Rectal smooth muscle tissue (tissue), 1 donor: ENCODE measurements around the gene SMG6.

Source experiments
- H3K27ac ChIP-seq: one replicate; pipeline ENCODE4 v1.7.0; 2013; ENCODE audit warnings: low read depth, low read length, inconsistent platforms
- H3K27me3 ChIP-seq: one replicate; pipeline ENCODE4 v1.7.0; 2013; ENCODE audit warnings: low read length; ENCODE audit not compliant: control insufficient read depth, insufficient read depth
- H3K36me3 ChIP-seq: one replicate; pipeline ENCODE4 v1.7.0; 2013; ENCODE audit warnings: low read length; ENCODE audit not compliant: control insufficient read depth, insufficient read depth
- H3K4me1 ChIP-seq: one replicate; pipeline ENCODE4 v1.7.0; 2013; ENCODE audit warnings: low read length; ENCODE audit not compliant: control insufficient read depth, insufficient read depth
- H3K4me3 ChIP-seq: one replicate; pipeline ENCODE4 v1.7.0; 2013; ENCODE audit warnings: low read length
- H3K9ac ChIP-seq: one replicate; pipeline ENCODE4 v1.7.0; 2013; ENCODE audit warnings: low read length

The SMG6 gene

DNA sequence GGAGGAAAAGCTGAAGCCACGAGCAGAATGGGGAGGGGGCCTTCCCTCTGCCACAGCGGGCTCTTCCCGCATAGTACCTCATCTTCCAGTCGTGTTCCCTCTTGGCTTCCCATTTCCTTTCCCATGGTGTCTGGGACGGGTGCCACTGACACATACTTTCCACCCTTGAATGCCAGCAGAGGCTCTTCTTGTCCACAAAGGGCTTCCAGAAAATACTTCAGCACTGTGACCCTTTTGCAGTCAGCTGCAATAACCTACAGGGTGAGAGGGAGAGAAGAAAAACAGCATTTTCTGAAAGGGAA, 218.0 kb downstream of the SMG6 start:
- Histone ChIP-seq H3K4me1 (peaks cover 47% of the 10 kb centered on the region), H3K36me3 (peaks cover 4% of the 10 kb centered on the region), H3K9ac (peak overlapping the region; percentile 16), H3K27ac (peak overlapping the region; percentile 62), H3K4me3 (no peak overlapping the region), H3K27me3 (no peaks in the 10 kb centered on the region)

DNA sequence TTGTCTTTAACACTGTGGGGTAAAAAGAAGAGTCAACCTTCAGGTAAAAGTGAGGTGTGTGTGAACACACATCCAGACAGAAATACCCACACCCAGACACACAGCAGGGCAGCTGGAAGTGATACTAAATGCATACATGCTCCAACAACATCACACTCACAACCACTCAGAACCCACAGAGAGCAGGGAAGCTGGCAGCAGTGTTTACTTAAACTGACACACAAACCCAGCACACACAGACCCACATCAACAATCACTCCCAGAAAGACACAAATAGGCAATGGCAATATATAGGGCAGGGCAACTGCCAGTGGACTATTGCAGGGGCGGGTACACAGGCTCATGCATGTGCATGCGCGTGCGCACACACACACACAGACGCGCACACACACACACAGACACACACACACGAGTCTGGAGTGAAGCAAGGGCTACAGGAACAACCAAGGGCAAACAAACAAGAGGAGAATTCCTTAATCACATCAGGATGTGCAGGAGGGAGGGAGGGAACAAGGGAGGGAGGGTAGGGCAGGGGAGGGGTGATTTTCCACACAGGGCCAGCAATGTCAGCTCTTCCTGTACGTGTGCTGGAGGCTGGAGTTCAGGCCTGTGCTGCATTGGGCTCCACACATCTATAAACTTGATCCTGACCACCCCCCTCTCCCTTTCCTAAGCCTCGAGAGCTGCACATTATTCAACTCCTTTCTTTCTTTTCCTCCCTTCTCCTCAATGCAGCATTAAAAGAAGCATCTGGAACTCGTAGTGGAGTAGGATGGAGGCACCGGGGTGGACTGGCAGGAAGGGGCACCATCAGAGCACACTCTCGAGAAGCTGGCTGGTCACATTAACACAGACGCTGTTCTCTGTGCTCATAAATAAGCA, 218.6 kb downstream of the SMG6 start:
- Histone ChIP-seq H3K27ac (peak overlapping the region; percentile 62), H3K36me3 (peaks cover 4% of the 10 kb centered on the region), H3K4me3 (peak overlapping the region; percentile 6), H3K27me3 (no peaks in the 10 kb centered on the region), H3K9ac (peak overlapping the region; percentile 16), H3K4me1 (peaks cover 47% of the 10 kb centered on the region)

DNA sequence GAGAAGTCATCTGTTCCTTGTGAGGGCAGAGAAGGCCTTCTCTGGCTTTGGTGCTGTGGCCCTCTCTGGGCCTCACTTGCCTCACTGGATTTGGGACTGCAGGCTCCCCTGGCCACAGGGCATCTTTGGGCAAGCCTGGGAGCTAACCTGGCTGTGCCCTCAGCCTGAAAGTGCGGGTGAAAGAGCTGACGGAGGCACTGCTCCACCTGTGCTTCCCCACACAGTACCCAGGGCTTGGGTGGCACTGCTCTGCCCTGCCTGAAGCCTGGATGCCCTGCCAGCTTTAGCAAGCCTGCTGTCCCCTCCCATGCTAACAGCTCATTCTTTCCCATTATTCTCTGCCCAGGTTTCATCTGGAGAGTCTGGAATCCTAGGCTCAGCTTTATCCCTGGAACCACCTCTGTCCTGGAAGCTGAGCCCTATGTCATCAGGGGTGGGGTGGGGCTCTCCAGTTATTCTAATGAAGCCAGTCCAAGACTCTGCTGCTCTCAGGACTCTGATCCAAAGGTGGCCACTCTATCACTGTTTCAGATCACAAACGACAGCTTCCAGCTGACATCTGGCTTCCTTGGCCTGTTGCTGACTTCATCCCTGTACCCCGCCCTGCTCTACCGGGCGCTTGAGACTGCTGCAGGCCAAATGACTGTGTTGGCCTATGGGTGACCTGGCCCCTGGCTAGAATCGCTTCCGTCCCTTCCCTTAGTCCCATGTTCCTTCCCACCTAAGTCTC, 219.4 kb downstream of the SMG6 start:
- H3K9ac ChIP-seq, result no peak overlapping the region
- H3K36me3 ChIP-seq, result peaks cover 4% of the 10 kb centered on the region
- H3K4me1 ChIP-seq, result peaks cover 42% of the 10 kb centered on the region
- peak overlapping the region; percentile 62 for H3K27ac ChIP-seq
- H3K4me3 ChIP-seq, result peak overlapping the region; percentile 6
- no peaks in the 10 kb centered on the region for H3K27me3 ChIP-seq

- Histone ChIP-seq H3K4me1 (peaks cover 36% of the 10 kb centered on the region), H3K36me3 (peaks cover 4% of the 10 kb centered on the region), H3K9ac (no peak overlapping the region)
These were observed 220.0 kb downstream of the SMG6 start for GRCh38 chr17:2083613-2084035.

GRCh38 chr17:2082003-2082781, 221.4 kb downstream of the SMG6 start:
- Histone ChIP-seq H3K27ac (peak overlapping the region; percentile 16), H3K27me3 (no peaks in the 10 kb centered on the region), H3K4me1 (peaks cover 26% of the 10 kb centered on the region), H3K9ac (no peak overlapping the region), H3K4me3 (no peak overlapping the region), H3K36me3 (peaks cover 4% of the 10 kb centered on the region)

More at GRCh38 chr17:2083613-2084035, 220.0 kb downstream of the SMG6 start:
- peak overlapping the region; percentile 62 for H3K27ac ChIP-seq
- H3K27me3 ChIP-seq, result no peaks in the 10 kb centered on the region
- no peak overlapping the region for H3K4me3 ChIP-seq

- H3K27ac ChIP-seq, result no peak overlapping the region
- H3K9ac ChIP-seq, result no peak overlapping the region
- peaks cover 4% of the 10 kb centered on the region for H3K36me3 ChIP-seq
- H3K4me1 ChIP-seq, result peaks cover 27% of the 10 kb centered on the region
- H3K27me3 ChIP-seq, result no peaks in the 10 kb centered on the region
- no peak overlapping the region for H3K4me3 ChIP-seq
These were observed 222.0 kb downstream of the SMG6 start for GRCh38 chr17:2081564-2081963.

DNA sequence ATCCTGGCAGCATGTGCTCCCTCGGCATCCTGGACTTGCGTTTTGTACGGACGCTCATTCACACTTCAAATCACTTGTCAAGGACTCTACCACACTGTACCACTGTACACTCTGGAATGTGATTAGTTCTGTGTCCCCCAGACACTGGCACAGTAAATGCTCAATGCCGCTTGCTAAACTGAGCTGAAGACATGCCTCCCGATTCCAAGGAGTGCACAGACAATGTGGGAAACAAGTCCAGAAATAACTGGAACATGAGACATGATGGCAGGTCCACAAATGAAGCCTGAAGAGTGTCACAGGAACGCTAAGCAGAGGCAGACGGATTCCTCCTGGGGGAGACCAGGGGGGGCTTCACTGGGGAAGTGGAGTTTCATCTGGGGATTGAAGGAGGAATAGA, 226.5 kb downstream of the SMG6 start:
- peak overlapping the region; percentile 46 for H3K27ac ChIP-seq
- no peak overlapping the region for H3K9ac ChIP-seq
- H3K36me3 ChIP-seq, result peaks cover 4% of the 10 kb centered on the region
- H3K4me3 ChIP-seq, result no peak overlapping the region
- peaks cover 14% of the 10 kb centered on the region for H3K4me1 ChIP-seq
- H3K27me3 ChIP-seq, result no peaks in the 10 kb centered on the region

DNA sequence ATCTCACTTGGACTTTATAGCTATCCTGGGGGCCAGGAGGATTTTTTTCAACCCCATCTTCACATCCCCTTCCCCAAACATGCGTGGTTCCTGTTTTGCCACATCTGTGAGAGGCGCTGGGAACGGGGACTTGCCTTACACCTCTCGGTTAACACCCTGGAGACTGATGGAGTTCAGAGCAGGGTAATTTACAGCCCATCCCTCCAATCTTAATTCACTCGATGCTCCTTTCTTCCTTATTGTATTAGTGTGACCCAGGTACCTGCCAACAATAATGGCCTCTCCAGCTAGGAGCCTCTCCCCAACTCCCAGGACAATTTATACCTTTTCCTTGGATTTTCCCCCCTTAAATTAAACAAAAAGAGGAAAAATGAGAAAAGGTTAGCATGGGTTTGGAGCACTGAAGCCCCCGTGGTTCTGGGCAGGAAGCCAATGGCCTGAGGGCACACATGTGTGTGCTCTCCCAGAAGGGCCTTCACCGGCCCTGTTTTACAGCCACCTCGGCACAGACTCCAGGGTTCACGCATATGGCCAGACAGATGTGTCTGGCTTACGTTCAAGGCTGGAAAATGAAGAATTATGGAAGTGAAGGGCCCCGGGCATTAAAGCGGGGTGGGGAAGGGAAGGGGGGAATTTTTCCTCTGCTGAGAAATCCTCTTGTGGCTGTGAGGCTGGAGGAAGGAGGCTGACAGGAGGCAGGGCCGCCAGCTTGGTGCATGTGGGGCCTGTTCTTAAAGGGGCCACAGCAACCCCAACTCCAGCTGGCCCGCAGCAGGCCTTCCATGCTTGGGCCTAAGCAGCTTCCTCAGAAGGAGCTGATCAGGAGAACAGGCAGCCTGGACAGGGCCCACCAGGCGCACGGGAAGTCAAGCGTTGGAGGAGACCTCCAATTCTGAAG, 227.2 kb downstream of the SMG6 start:
- Histone ChIP-seq H3K9ac (no peak overlapping the region), H3K4me3 (no peak overlapping the region), H3K4me1 (peaks cover 15% of the 10 kb centered on the region), H3K36me3 (peaks cover 7% of the 10 kb centered on the region), H3K27me3 (no peaks in the 10 kb centered on the region), H3K27ac (peak overlapping the region; percentile 46)

GRCh38 chr17:2075336-2076086, 228.1 kb downstream of the SMG6 start:
- H3K4me1 ChIP-seq, result peaks cover 15% of the 10 kb centered on the region
- H3K27ac ChIP-seq, result peak overlapping the region; percentile 46
- peaks cover 8% of the 10 kb centered on the region for H3K36me3 ChIP-seq
- no peak overlapping the region for H3K9ac ChIP-seq
- no peaks in the 10 kb centered on the region for H3K27me3 ChIP-seq
- no peak overlapping the region for H3K4me3 ChIP-seq

DNA sequence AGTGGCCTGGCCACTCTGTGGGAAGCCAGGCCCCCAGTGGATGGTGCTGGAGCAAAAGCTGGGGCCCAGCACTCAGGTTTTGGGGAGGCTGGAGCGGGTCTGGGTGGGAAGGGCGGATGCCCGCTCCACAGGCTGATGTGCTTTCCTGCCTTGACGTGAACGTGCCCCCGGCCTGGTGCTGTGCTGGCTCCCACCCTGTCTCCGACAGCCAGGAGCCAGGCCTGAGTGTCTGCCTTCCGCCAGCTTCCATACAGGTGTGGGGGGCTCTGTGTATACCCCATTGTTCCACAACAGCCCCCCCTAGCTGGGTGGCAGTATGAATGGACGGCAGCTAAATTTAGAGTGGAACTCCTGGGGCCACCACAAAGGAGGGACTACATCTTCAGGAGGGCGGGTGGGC, 228.7 kb downstream of the SMG6 start:
- Histone ChIP-seq H3K4me1 (peaks cover 15% of the 10 kb centered on the region), H3K36me3 (peaks cover 8% of the 10 kb centered on the region), H3K9ac (no peak overlapping the region), H3K27me3 (no peaks in the 10 kb centered on the region), H3K27ac (peak overlapping the region; percentile 53), H3K4me3 (no peak overlapping the region)
